Common myeloid progenitor, CD34-positive (primary cell): ENCODE results near the gene SLC22A8.

Source experiments
- CTCF ChIA-PET: fragments of 350-600 bp; sonication (Branson Sonifier 250); formaldehyde crosslinking; loops from one replicate; lab custom pipeline; 2021; ENCODE audit warnings: antibody characterized with exemption; lab: Charles Lee
- POLR2A ChIA-PET: fragments of 350-600 bp; sonication (Branson Sonifier 250); formaldehyde crosslinking; loops from one replicate; lab custom pipeline; 2021; ENCODE audit warnings: antibody characterized with exemption; lab: Charles Lee
- DNase-seq, 3 donors: peaks; one replicate each; pipeline versions ENCODE4 v3.0.0 to v3.0.0-alpha.2; 2013
- H3K27ac ChIP-seq, 2 experiments: 1 replicate in 1 of 2; 2 replicates in 1 of 2; pipeline ENCODE4 v1.7.0; 2013; ENCODE audit warnings: inconsistent platforms in 2 of 2, low read length in 2 of 2, mild to moderate bottlenecking in 2 of 2, low read depth in 1 of 2, moderate library complexity in 1 of 2; ENCODE audit not compliant: severe bottlenecking in 2 of 2, insufficient read depth in 1 of 2, poor library complexity in 1 of 2
- H3K27me3 ChIP-seq, 5 experiments: replicated peaks in 2 of 5; 1 replicate in 3 of 5; 2 replicates in 2 of 5; pipeline versions ENCODE4 v1.6.1 to v1.7.0; 2013; ENCODE audit warnings: low read length in 4 of 5, mild to moderate bottlenecking in 2 of 5, moderate library complexity in 2 of 5, inconsistent platforms in 1 of 5; ENCODE audit not compliant: insufficient read depth in 5 of 5, control insufficient read depth in 4 of 5
- H3K36me3 ChIP-seq, 4 experiments: 1 replicate in 2 of 4; 2 replicates in 2 of 4; pipeline versions ENCODE4 v1.6.1 to v1.7.0; 2013; ENCODE audit warnings: low read length in 3 of 4, control low read depth in 1 of 4, mild to moderate bottlenecking in 1 of 4; ENCODE audit not compliant: control insufficient read depth in 4 of 4, insufficient read depth in 4 of 4
- H3K4me1 ChIP-seq, 4 experiments: 1 replicate in 3 of 4; 2 replicates in 1 of 4; pipeline versions ENCODE4 v1.6.1 to v1.7.1; 2013; ENCODE audit warnings: low read length in 3 of 4, mild to moderate bottlenecking in 3 of 4, control low read depth in 1 of 4, inconsistent platforms in 1 of 4, moderate library complexity in 1 of 4; ENCODE audit not compliant: control insufficient read depth in 4 of 4, insufficient read depth in 4 of 4; ENCODE audit errors: control extremely low read depth in 1 of 4
- H3K4me3 ChIP-seq, 7 experiments: 1 replicate in 4 of 7; 2 replicates in 3 of 7; pipeline versions ENCODE4 v1.5.1 to v1.7.0; 2013; ENCODE audit warnings: mild to moderate bottlenecking in 7 of 7, low read length in 6 of 7, moderate library complexity in 6 of 7, inconsistent platforms in 2 of 7, low read depth in 2 of 7, control low read depth in 1 of 7; ENCODE audit not compliant: insufficient read depth in 4 of 7, control insufficient read depth in 1 of 7; ENCODE audit errors: extremely low read depth in 1 of 7
- H3K9me3 ChIP-seq, 5 experiments: 1 replicate in 4 of 5; 2 replicates in 1 of 5; pipeline versions ENCODE4 v1.6.1 to v1.7.1; 2013; ENCODE audit warnings: low read length in 4 of 5, mild to moderate bottlenecking in 2 of 5, inconsistent platforms in 1 of 5, low read depth in 1 of 5, moderate library complexity in 1 of 5; ENCODE audit not compliant: control insufficient read depth in 4 of 5, insufficient read depth in 2 of 5; ENCODE audit errors: control extremely low read depth in 1 of 5
- WGBS: methylation state at CpG from one replicate; pipeline ENCODE4 v1.1.5; 2013; ENCODE audit not compliant: insufficient coverage; 5-methylcytosine and 5-hydroxymethylcytosine counted together

The SLC22A8 gene

GRCh38 chr11:62994775-62995174 is 20.9 kb downstream of the SLC22A8 start:
- WGBS = 100% methylated on average over 4 of the region's 4 CpGs
- POLR2A ChIA-PET = no interaction called here

GRCh38 chr11:62988276-62988675 is 27.4 kb downstream of the SLC22A8 start:
- no peaks in the 10 kb centered on the region for H3K9me3 ChIP-seq
- no peak overlapping the region for H3K27ac ChIP-seq
- ChIA-PET POLR2A (no interaction called here), CTCF (no interaction called here)
- no peak for DNase-seq
- peaks cover 0 to 7% (median 0%) of the 10 kb centered on the region in 5 experiments for H3K27me3 ChIP-seq
- H3K4me3 ChIP-seq = no peak overlapping the region
- H3K36me3 ChIP-seq = no peaks in the 10 kb centered on the region
- H3K4me1 ChIP-seq = no peaks in the 10 kb centered on the region
- 90% methylated on average over 4 of the region's 5 CpGs for WGBS

More at GRCh38 chr11:62994775-62995174, 20.9 kb downstream of the SLC22A8 start:
- Histone ChIP-seq H3K27ac (no peak overlapping the region), H3K9me3 (peaks cover 0 to 3% (median 0%) of the 10 kb centered on the region in 5 experiments), H3K4me1 (peaks cover 0 to 5% (median 2%) of the 10 kb centered on the region in 4 experiments), H3K36me3 (no peaks in the 10 kb centered on the region), H3K27me3 (peaks cover 0 to 4% (median 0%) of the 10 kb centered on the region in 5 experiments), H3K4me3 (no peak overlapping the region)
- no peak for DNase-seq
- CTCF ChIA-PET = no interaction called here

- CTCF ChIA-PET = no interaction called here
- no peaks in the 10 kb centered on the region for H3K36me3 ChIP-seq
- POLR2A ChIA-PET = no interaction called here
These were observed 30.4 kb downstream of the SLC22A8 start for GRCh38 chr11:62985041-62985750.

GRCh38 chr11:62984451-62984991 is 31.1 kb downstream of the SLC22A8 start, which contains the start of gene SLC22A6:
TSS of gene SLC22A6 (minus strand) at chr11:62984967. CDS start at chr11:62984690, 277 bp downstream.
- Histone ChIP-seq H3K27me3 (peaks cover 0 to 3% (median 0%) of the 10 kb centered on the region in 5 experiments), H3K9me3 (no peaks in the 10 kb centered on the region), H3K27ac (no peak within 1 kb of the TSS), H3K4me3 (no peak within 1 kb of the TSS), H3K36me3 (no peaks in the 10 kb centered on the region), H3K4me1 (no peaks in the 10 kb centered on the region)
- ChIA-PET POLR2A (no interaction called here), CTCF (no interaction called here)
- no peak for DNase-seq
- WGBS = 85% methylated on average over 14 of the region's 14 CpGs

More at GRCh38 chr11:62985041-62985750, 30.4 kb downstream of the SLC22A8 start:
- Histone ChIP-seq H3K27ac (no peak overlapping the region), H3K27me3 (peaks cover 0 to 3% (median 0%) of the 10 kb centered on the region in 5 experiments), H3K4me1 (no peaks in the 10 kb centered on the region), H3K4me3 (no peak overlapping the region), H3K9me3 (no peaks in the 10 kb centered on the region)
- 97% methylated on average over 3 of the region's 3 CpGs for WGBS
- no peak for DNase-seq

- no peak for DNase-seq
- 93% methylated on average over 11 of the region's 13 CpGs for WGBS
- Histone ChIP-seq H3K27ac (no peak overlapping the region), H3K4me1 (no peaks in the 10 kb centered on the region), H3K36me3 (no peaks in the 10 kb centered on the region), H3K9me3 (no peaks in the 10 kb centered on the region), H3K27me3 (peaks cover 0 to 3% (median 0%) of the 10 kb centered on the region in 5 experiments), H3K4me3 (no peak overlapping the region)
- ChIA-PET CTCF (interaction anchor here (0.8 to 1.3 kb wide), 2 partner anchors 8 to 77 kb away, joined by 3 read pairs; no protein-coding TSS in a partner anchor), POLR2A (no interaction called here)
These were observed 32.0 kb downstream of the SLC22A8 start for GRCh38 chr11:62983536-62984199.

GRCh38 chr11:62981743-62982142 is 33.9 kb downstream of the SLC22A8 start:
- Histone ChIP-seq H3K4me3 (no peak overlapping the region), H3K36me3 (no peaks in the 10 kb centered on the region), H3K4me1 (no peaks in the 10 kb centered on the region), H3K27ac (no peak overlapping the region), H3K27me3 (peaks cover 0 to 3% (median 0%) of the 10 kb centered on the region in 5 experiments), H3K9me3 (no peaks in the 10 kb centered on the region)
- ChIA-PET CTCF (interaction anchor here (0.6 kb wide), 1 partner anchor 238 kb away, joined by 3 read pairs; no protein-coding TSS in a partner anchor), POLR2A (no interaction called here)
- 98% methylated on average over 4 of the region's 7 CpGs for WGBS
- DNase-seq = no peak
